SK-N-SH (cell line): ENCODE measurements around the gene WASL. TPM values are rescaled to one million over a fixed set of nuclear protein-coding genes. Genes with fewer than 3 reads are reported as not detected.

Source experiments
- CTCF ChIA-PET: fragments of 300-600, 350-600 bp; formaldehyde crosslinking; extraction: SDS; loops from one replicate; lab custom pipeline; 2021; lab: Yijun Ruan, JAX
- POLR2A ChIA-PET: fragments of 350-600 bp; sonication (Branson Sonifier 250); formaldehyde crosslinking; extraction: SDS; loops from one replicate; lab custom pipeline; 2020; ENCODE audit warnings: antibody characterized with exemption, inconsistent platforms; lab: Yijun Ruan, JAX
- DNase-seq: peaks from one replicate; pipeline ENCODE4 v3.0.0; 2012
- H2AFZ ChIP-seq: fragments of 200-600 bp; sonication (generic); 2 replicates; pipeline ENCODE4 v1.8.1; 2016; ENCODE audit warnings: antibody characterized with exemption, mild to moderate bottlenecking, low read depth
- H3F3A ChIP-seq: fragments of 200-600 bp; sonication (generic); replicated peaks from 2 replicates; pipeline ENCODE3; 2016; ENCODE audit warnings: antibody characterized with exemption, mild to moderate bottlenecking; ENCODE audit not compliant: insufficient read depth
- H3K27ac ChIP-seq, 2 experiments: fragments of 200-500 bp in 1 of 2; fragments of 200-600 bp in 1 of 2; sonication (Bioruptor generic) in 1 of 2; sonication (generic), shearing (Covaris generic) in 1 of 2; 2 replicates each; pipeline versions ENCODE4 v1.5.1 to v1.6.1; 2014 to 2016; ENCODE audit warnings: low read depth in 2 of 2, inconsistent platforms in 1 of 2, low read length in 1 of 2, mild to moderate bottlenecking in 1 of 2, mixed read lengths in 1 of 2
- H3K27me3 ChIP-seq: fragments of 200-600 bp; sonication (generic), shearing (Covaris generic); 2 replicates; pipeline ENCODE4 v1.6.1; 2016; ENCODE audit warnings: mixed run types; ENCODE audit not compliant: insufficient read depth
- H3K36me3 ChIP-seq, 2 experiments: fragments of 200-500 bp in 1 of 2; fragments of 200-600 bp in 1 of 2; sonication (Bioruptor generic) in 1 of 2; sonication (generic) in 1 of 2; replicated peaks in 1 of 2; 2 replicates each; pipeline versions ENCODE3 to v1.5.1; 2014 to 2016; ENCODE audit warnings: low read length in 1 of 2, mild to moderate bottlenecking in 1 of 2; ENCODE audit not compliant: insufficient read depth in 2 of 2, control insufficient read depth in 1 of 2
- H3K4me1 ChIP-seq, 2 experiments: fragments of 200-500 bp in 1 of 2; fragments of 200-600 bp in 1 of 2; sonication (Bioruptor generic) in 1 of 2; sonication (generic), shearing (Covaris generic) in 1 of 2; 2 replicates each; pipeline versions ENCODE4 v1.5.1 to v1.6.1; 2014 to 2016; ENCODE audit warnings: low read depth in 1 of 2, low read length in 1 of 2, mixed run types in 1 of 2; ENCODE audit not compliant: insufficient read depth in 2 of 2, control insufficient read depth in 1 of 2
- H3K4me2 ChIP-seq: fragments of 200-600 bp; sonication (generic), shearing (Covaris generic); 2 replicates; pipeline ENCODE4 v1.6.1; 2017; ENCODE audit warnings: mixed run types
- H3K4me3 ChIP-seq, 2 experiments: fragments of 200-500 bp in 1 of 2; fragments of 200-600 bp in 1 of 2; sonication (Bioruptor generic) in 1 of 2; sonication (generic), shearing (Covaris generic) in 1 of 2; 2 replicates each; pipeline versions ENCODE4 v1.5.1 to v1.8.1; 2014 to 2016; ENCODE audit warnings: low read depth in 2 of 2, inconsistent platforms in 1 of 2, low read length in 1 of 2, mild to moderate bottlenecking in 1 of 2, mixed read lengths in 1 of 2, moderate library complexity in 1 of 2
- H3K79me2 ChIP-seq: fragments of 200-600 bp; sonication (generic); 2 replicates; pipeline ENCODE4 v1.8.1; 2017; ENCODE audit warnings: mild to moderate bottlenecking; ENCODE audit not compliant: insufficient read depth
- H3K9ac ChIP-seq: fragments of 200-600 bp; sonication (generic); 2 replicates; pipeline ENCODE4 v1.6.1; 2017; ENCODE audit warnings: mixed run types
- H3K9me2 ChIP-seq: fragments of 200-600 bp; sonication (generic); 2 replicates; pipeline ENCODE4 v1.6.1; 2017; ENCODE audit warnings: mixed run types
- H3K9me3 ChIP-seq: fragments of 200-600 bp; sonication (generic); 2 replicates; pipeline ENCODE4 v1.6.1; 2017; ENCODE audit warnings: mixed run types, mild to moderate bottlenecking, moderate library complexity
- H4K20me1 ChIP-seq: fragments of 200-600 bp; sonication (generic); 2 replicates; pipeline ENCODE4 v1.6.1; 2017; ENCODE audit warnings: mild to moderate bottlenecking, mixed run types; ENCODE audit not compliant: insufficient read depth
- CHD2 ChIP-seq: fragments of 150-350 bp; IDR thresholded peaks from 2 replicates; pipeline ENCODE4 v1.6.1; 2018; ENCODE audit warnings: low read length; ENCODE audit not compliant: partially characterized antibody
- ELF1 ChIP-seq: IDR thresholded peaks from 2 replicates; pipeline ENCODE4 v1.4.0; 2012
- EZH2phosphoT487 ChIP-seq: fragments of 200-600 bp; sonication (generic); IDR thresholded peaks from 2 replicates; pipeline ENCODE4 v1.6.1; 2017; ENCODE audit warnings: low read depth, mixed run types, mild to moderate bottlenecking, antibody characterized with exemption, moderate library complexity, borderline replicate concordance
- FOXJ3 ChIP-seq: sonication (generic); formaldehyde crosslinking; IDR thresholded peaks from 2 replicates; pipeline ENCODE4 v1.5.1; 2020; ENCODE audit warnings: mild to moderate bottlenecking, missing genetic modification reagents
- GABPA ChIP-seq: IDR thresholded peaks from 2 replicates; pipeline ENCODE4 v1.4.0; 2012; ENCODE audit warnings: low read depth, mild to moderate bottlenecking
- IRF3 ChIP-seq: fragments of 150-350 bp; IDR thresholded peaks from 2 replicates; pipeline ENCODE4 v1.6.1; 2016; ENCODE audit warnings: mild to moderate bottlenecking, low read depth, low read length
- MEF2A ChIP-seq: IDR thresholded peaks from 2 replicates; pipeline ENCODE4 v1.4.0; 2012; ENCODE audit warnings: low read depth, borderline replicate concordance
- NFIC ChIP-seq: IDR thresholded peaks from 2 replicates; pipeline ENCODE4 v1.4.0; 2012; ENCODE audit warnings: borderline replicate concordance
- NRF1 ChIP-seq: IDR thresholded peaks from 2 replicates; pipeline ENCODE4 v1.6.1; 2012; ENCODE audit warnings: low read depth, mild to moderate bottlenecking, low read length
- RXRA ChIP-seq: IDR thresholded peaks from 2 replicates; pipeline ENCODE4 v1.4.0; 2012; ENCODE audit warnings: low read depth, mild to moderate bottlenecking, borderline replicate concordance
- SIN3A ChIP-seq: IDR thresholded peaks from 2 replicates; pipeline ENCODE4 v1.6.1; 2012; ENCODE audit warnings: low read depth, mild to moderate bottlenecking, low read length, moderate library complexity, borderline replicate concordance
- SMC3 ChIP-seq: IDR thresholded peaks from 2 replicates; pipeline ENCODE4 v1.6.1; 2012; ENCODE audit warnings: low read depth, low read length, improper control_type of control experiment
- TCF12 ChIP-seq: IDR thresholded peaks from 2 replicates; pipeline ENCODE4 v1.4.0; 2012
- USF1 ChIP-seq: IDR thresholded peaks from 2 replicates; pipeline ENCODE4 v1.4.0; 2012; ENCODE audit warnings: low read depth, borderline replicate concordance
- USF2 ChIP-seq: fragments of 150-350 bp; IDR thresholded peaks from 2 replicates; pipeline ENCODE4 v1.6.1; 2017; ENCODE audit warnings: antibody characterized with exemption, low read length, low read depth, borderline replicate concordance
- YY1 ChIP-seq: IDR thresholded peaks from 2 replicates; pipeline ENCODE4 v1.4.0; 2012; ENCODE audit warnings: low read depth, mild to moderate bottlenecking
- WGBS: methylation state at CpG from one replicate; pipeline ENCODE4 v1.1.6; 2017; ENCODE audit warnings: low lambda C conversion rate; 5-methylcytosine and 5-hydroxymethylcytosine counted together
- polyA plus RNA-seq, 3 experiments: library from polyadenylated mRNA; depleted of rRNA; stranded (reverse); fragments of >200 nt; gene quantifications; 2 replicates each; pipeline ENCODE4 v1.2.3, GENCODE V29; 2012
- TF ChIP-seq, protein P1 (sequence below): IDR thresholded peaks from 2 replicates; pipeline ENCODE4 v1.4.0; 2012; ENCODE audit warnings: low read depth

WASL gene
- polyA plus RNA-seq, 1 of the 3 experiments (the other 2 are of a cell fraction) = 9.9 TPM

DNA sequence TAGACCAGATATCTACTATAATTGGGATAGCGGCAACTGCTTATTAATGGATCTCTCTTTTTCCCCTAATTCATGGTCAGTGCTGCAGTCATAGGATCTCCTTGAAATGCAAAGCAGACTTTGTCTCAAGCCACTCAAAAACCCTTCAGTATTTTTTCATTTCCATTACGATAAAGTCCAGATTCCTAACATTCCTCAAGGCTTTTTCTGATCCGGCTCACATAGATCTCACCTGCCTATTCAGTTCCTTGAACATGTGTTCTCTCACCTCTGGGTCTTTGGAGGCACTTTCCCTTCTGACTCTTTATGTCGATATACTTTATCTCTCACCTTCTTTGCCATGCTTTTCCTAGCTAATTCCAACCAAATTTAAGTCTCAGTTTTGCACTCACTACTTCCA, 25.7 kb upstream of the WASL start:
- Histone ChIP-seq H3K4me1 (no peaks in the 10 kb centered on the region; a peak in 1 of 4 replicates), H3K9ac (no peak overlapping the region), H3K27me3 (peaks cover 6% of the 10 kb centered on the region; the same call in 1 of the 2 replicates), H2AFZ (no peak overlapping the region), H3K27ac (no peak overlapping the region), H3K9me2 (no peaks in the 10 kb centered on the region), H4K20me1 (no peaks in the 10 kb centered on the region), H3K4me3 (no peak overlapping the region), H3K36me3 (no peaks in the 10 kb centered on the region), H3K4me2 (no peak overlapping the region), H3K79me2 (no peaks in the 10 kb centered on the region), H3K9me3 (no peaks in the 10 kb centered on the region), H3F3A (no peaks in the 10 kb centered on the region)
- 70% methylated on average over 4 of the region's 4 CpGs for WGBS
- TF ChIP-seq USF1 (no peak), MEF2A (no peak), YY1 (no peak), SMC3 (no peak), CHD2 (no peak), IRF3 (no peak), SIN3A (no peak), NRF1 (no peak), TCF12 (no peak), EZH2phosphoT487 (no peak), RXRA (no peak), FOXJ3 (no peak)
- TF ChIP-seq, protein P1, sequence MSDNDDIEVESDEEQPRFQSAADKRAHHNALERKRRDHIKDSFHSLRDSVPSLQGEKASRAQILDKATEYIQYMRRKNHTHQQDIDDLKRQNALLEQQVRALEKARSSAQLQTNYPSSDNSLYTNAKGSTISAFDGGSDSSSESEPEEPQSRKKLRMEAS = no peak
- DNase-seq = no peak
- POLR2A ChIA-PET = no interaction called here
- CTCF ChIA-PET = interaction anchor here (1.1 to 2.5 kb wide), 2 partner anchors 10 to 23 kb away, joined by 3 to 9 read pairs; no protein-coding TSS in a partner anchor

DNA sequence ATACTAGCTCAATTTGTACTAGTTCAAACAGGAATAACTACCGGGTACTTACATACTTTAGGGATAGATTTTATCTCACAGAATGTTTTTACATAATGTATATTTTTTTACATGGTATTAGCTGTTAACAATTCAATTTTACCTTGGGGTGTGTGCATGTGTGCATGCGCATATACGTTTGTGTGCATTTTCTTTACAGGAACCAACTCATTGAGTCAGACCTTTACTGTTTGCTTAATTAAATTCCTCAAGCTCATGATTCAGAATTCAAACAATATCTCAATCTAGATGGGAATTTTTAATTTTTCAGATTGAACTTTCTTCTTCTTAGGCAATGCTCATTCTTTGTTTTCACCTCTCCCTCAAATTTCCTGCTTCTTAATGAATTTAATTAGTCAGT, 24.7 kb upstream of the WASL start:
- no peak overlapping the region for H3K4me3 ChIP-seq
- no peaks in the 10 kb centered on the region for H3K79me2 ChIP-seq
- H3K4me2 ChIP-seq = no peak overlapping the region
- H4K20me1 ChIP-seq = no peaks in the 10 kb centered on the region
- ChIA-PET POLR2A (no interaction called here), CTCF (interaction anchor here (0.6 to 4.5 kb wide), 6 partner anchors 9 to 193 kb away, joined by 3 to 22 read pairs (median 3); no protein-coding TSS in a partner anchor)
- H3K9me3 ChIP-seq = no peaks in the 10 kb centered on the region
- no peaks in the 10 kb centered on the region for H3K36me3 ChIP-seq
- H3K9me2 ChIP-seq = no peaks in the 10 kb centered on the region
- H3K27ac ChIP-seq = no peak overlapping the region
- H3K4me1 ChIP-seq = no peaks in the 10 kb centered on the region; a peak in 1 of 4 replicates
- peaks cover 6% of the 10 kb centered on the region; the same call in 1 of the 2 replicates for H3K27me3 ChIP-seq
- TF ChIP-seq USF1 (no peak), GABPA (no peak), YY1 (no peak), MEF2A (no peak), USF2 (no peak), RXRA (no peak), ELF1 (no peak), NFIC (no peak)
- DNase-seq = no peak
- 66% methylated on average over 3 of the region's 3 CpGs for WGBS
- no peak overlapping the region for H2AFZ ChIP-seq
- H3K9ac ChIP-seq = no peak overlapping the region
- no peaks in the 10 kb centered on the region for H3F3A ChIP-seq
